Fibroblast of skin of scalp (primary cell): ENCODE data around the gene NSUN2. TPM values are rescaled to one million over a fixed set of nuclear protein-coding genes. Genes with fewer than 3 reads are reported as not detected.
"Not testable (repeated sequence)": the region's sequence is repeated elsewhere in the genome, so short reads cannot be mapped to it uniquely, and the experiment has no call there.

Source experiments
- DNase-seq: peaks from one replicate; pipeline ENCODE4 v3.0.0-alpha.2; 2013
- polyA plus RNA-seq, 2 experiments: library from polyadenylated mRNA; unstranded; fragments of 120-200 nt; gene quantifications; one replicate each; pipeline ENCODE4 v1.2.1, GENCODE V29; 2013; ENCODE audit not compliant: insufficient read length in 2 of 2

Gene NSUN2
- polyA plus RNA-seq (2013, experiment 1 of 2; ENCODE audit: insufficient read length) = 50.3 TPM
- polyA plus RNA-seq (2013, experiment 2 of 2; ENCODE audit: insufficient read length) = 49.3 TPM

DNA sequence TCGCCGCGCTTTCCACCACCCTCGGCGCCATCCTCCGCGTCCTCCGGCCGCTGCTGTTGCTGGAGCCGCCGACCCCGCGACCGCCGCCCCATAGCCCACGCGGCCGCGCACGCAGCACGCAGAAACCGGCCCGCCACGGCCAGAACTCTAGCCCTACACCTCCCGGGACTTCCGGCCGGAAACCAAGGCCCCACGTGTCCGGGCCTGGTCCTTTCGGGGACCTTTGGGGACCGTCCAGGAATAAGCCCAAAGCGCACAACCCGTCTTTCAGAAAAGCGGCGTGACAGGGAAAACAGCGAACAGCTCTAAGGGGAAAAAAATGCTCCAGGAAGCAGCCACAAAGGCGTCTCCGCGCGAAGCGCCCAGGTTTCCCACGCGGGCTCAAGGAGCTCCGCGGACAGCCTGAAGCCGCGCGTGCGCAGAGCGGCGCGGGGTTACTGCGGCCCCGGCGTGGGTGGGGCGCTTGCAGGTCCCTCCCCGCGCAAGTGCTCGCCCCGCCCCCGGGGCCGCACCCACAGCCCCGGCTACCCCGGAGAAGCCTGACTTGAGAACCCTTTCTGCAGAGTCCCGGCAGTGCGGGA, at the start of gene NSUN2, which contains the start of gene SRD5A1:
NSUN2 (minus strand) TSS at position 157 of the 581 bp plus-strand sequence; CDS start at position 92, 65 bp downstream.
SRD5A1 (plus strand) TSS at position 553 of the 581 bp plus-strand sequence. CDS start 137 bp downstream, outside the sequence.
- peak; percentile 89 for DNase-seq

DNA sequence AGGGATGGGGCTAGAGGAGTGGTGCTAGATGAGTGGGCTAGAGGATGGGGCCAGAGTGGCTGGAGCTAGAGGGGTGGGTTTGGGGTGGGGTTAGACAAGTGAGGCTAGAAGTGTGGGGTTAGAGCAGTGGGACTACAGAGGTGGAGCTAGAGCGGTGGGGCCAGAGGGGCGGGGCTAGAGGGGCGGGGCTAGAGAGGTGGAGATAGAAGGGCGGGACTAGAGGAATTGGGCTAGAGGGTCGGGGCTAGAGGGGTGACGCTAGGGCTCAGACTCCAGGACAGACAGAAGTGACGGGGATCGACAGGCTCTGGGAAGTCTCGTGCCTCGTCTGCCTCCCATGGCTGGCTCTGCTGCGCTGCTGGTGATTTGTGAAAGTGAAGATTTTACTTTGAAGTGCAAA, 49.4 kb upstream of the NSUN2 start:
- no peak for DNase-seq

DNA sequence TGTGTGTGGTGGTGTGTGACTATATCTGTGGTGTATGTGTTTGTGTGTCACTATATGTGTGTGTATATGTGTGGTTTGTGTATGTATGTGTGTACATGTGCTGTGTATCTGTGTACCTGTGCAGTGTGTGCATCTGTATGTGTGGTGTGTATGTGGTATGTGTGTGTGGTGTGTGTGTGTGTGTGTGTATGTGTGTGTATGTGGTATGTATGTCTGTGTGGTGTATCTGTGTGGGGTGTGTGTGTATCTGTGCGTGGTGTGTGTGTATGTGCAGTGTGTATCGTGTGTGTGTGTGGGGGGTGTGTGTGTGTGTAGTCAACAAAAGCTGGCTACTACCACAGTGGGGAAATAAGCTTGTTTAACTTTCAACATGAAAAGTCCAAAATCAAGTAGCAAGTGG, 48.8 kb upstream of the NSUN2 start:
- no peak for DNase-seq

DNA sequence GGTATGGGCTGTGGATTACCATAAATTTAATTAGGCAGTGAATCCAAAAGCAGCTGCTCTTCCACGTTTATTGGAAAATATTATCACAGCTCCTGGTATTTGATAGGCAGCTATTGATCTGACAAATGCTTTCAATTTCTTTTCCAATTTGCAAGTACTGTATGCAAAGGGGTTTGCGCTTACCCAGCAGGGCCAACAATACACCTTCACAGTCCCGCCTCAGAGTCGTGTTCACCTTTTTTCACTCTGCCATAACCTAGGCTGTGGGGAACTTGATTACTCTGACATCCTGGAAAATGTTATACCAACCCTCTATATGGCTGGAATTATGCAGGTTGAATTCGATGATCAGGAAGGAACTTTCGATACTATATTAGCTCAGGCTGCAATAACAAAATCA, 48.1 kb upstream of the NSUN2 start:
- DNase-seq = no peak

DNA sequence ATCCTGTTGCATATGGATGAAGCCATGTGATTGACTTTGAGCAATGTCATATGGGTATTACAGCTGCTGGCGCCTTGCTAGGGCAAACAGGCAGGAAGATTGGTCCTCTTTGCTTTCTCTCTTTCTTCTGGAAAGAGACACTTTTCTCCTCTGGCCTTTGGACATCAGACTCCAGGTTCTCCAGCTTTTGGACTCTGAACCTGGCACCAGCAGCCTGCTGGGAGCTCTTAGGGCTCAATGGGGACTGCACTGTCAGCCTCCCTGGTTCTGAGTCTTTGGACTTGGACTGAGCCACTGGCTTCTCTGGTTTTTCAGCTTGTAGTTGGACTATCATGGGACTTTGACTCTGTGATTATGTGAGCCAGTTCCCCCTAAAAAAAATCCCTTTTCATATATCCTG, 45.5 kb upstream of the NSUN2 start:
- no peak for DNase-seq

DNA sequence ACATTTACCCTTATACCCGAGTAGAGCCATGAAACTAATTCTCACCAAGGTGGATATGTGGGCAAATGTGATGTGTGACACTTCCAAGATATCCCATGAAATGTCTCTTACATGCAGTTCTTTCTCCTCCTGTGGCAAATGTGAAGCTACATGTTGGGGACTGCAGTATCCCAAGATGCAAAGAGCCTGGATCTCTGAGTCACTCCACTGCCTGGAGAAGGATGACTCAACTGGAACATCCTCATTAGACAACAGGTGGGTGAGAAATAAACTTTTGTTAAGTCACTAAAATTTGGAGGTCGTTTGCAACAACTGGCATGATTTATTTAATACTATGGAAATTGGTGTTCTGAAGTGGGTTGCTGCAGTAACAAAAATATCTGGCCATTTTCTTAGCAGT, 43.9 kb upstream of the NSUN2 start:
- no peak for DNase-seq

DNA sequence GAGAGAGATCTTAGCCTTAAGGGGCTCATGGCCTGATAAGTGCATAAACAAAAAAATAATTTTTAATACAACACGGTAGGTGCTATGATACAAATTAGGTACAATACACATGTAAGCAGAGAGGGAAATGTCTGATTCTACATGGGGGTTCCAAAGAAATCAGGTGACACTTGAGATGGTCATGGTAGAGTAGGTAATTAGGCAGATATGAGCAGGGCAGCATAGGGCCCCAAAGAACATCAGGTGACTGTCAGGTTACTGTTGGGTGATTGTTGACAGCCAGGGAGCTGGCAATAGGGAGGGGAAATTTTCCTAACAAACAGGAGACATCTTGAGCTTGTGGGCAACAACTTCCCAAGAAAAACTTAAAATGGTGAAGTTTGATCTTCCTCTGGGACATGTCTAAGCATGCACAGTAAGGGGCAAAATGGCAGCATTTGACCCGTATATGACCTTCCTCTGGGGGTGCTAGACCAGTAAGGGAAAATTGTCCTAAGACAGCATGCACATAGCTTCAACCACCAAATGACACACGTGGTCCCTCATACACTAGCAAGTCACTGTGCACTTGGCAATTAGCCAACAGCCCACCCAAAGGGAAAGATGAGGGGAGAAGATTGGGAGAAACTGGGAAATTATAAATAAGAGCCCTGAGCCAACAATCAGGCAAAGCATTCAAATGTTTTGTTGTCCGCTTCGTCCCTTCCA, 43.1 kb upstream of the NSUN2 start:
- no peak for DNase-seq

DNA sequence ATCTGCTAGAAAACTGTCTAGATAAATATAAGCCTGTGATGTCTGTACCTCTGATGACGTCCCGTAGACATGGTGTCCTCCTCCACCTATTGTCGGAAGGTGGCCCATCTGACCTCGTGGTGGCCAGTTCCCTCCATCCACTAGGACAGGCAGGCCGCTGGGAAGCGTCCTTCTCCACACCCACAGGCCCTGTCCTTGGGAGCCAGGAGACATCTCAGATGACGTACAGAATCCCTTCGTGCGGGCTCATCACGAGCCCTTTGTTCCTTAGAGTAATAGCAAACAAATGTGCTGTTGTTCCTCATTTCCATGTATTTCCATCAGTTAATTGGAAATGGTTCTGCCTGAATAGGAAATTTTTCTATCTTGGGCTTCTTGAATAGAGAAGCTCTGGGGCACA, 42.0 kb upstream of the NSUN2 start:
- no peak for DNase-seq

DNA sequence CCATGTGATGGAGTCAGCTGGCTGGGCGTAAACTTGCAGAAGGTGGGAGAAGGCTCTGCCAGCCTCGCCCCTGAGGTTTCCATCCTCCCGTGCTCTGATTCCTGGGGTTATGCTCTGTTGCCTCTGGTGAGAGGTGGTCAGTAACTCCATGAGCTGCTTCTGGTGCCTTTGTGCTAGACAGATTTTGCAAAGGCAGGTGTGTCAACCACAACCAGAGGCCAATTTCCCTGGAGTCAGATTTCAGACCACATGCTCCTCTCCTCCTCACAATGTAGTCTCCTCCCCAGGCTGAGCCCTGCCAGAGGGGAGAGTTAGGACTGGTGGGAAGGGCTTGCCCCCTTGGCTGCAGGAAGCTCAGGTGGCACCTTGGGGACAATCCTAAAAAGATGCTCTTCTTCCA, 41.6 kb upstream of the NSUN2 start:
- no peak for DNase-seq

DNA sequence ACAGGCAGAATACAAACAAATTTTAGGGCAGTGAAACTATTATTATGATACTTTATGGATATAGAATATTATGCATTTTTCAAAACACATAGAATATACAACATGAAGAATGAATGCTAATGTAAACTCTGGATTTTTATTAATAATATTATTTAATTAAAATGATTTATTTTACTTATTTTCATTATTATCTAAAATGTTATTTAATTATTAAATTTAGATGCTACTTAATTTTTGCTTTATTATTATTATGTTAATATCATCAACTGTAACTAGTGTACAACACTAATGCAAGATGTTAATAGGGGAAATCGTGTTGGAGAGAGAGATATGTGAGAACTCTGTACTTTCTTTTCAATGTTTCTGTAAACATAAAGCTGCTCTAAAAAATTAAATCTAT, 41.1 kb upstream of the NSUN2 start:
- DNase-seq = no peak

DNA sequence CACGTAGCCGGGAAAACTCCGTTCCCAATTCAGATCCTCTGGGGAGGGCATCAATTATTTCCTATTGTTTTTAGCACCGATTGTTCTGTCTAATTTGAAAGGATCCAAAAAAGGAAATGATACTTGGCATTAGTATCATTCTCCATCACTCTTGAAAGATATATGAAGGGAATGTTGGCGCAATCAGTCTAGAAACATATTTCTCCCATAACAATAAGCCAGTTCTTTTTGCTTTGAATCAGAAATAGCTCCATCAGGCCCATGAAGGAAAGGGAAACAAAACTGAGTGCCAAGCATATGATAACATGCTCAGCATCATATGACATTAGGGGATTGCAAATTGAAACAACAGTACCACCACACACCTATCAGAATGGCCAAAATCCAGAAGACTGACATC, 40.2 kb upstream of the NSUN2 start:
- no peak for DNase-seq

DNA sequence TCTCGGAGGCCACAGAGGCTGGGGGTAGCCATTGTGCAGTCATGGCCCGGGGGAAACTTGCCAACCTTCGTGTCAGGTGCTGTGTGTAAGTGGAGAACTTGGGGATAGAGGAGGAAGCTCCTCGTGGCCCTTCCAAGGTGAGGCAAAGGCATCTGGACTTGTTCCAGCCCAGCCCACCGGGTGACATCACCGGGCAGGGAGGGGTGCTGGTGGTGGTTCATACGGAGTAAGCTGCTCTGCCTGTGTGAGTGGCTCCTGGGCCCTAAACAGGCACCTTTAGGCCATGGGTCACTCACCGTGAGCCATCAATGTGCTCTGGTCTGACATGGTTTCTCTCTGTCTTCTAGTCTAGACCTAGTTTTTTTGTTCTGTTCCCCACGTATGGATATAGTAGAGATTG, 35.9 kb upstream of the NSUN2 start:
- DNase-seq = not testable (repeated sequence)

DNA sequence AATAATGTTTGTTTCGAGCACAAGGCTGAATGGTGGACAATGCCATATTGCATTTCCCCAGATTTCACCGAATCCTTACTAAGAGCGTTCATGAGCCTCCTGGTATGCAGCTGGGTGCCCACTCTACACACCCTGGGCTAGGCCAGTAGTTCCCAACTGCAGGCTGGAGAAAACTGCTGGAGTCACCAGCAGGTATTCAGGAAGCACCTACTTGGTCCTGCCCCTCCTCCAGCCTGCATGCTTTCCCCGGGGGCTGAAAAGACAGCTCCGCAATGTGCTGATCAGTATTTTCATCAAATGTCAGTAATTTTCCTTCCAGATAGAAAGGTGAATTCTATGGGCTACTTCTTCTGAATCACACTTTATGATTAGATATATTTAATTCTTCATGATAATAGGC, 34.8 kb upstream of the NSUN2 start:
- no peak for DNase-seq

DNA sequence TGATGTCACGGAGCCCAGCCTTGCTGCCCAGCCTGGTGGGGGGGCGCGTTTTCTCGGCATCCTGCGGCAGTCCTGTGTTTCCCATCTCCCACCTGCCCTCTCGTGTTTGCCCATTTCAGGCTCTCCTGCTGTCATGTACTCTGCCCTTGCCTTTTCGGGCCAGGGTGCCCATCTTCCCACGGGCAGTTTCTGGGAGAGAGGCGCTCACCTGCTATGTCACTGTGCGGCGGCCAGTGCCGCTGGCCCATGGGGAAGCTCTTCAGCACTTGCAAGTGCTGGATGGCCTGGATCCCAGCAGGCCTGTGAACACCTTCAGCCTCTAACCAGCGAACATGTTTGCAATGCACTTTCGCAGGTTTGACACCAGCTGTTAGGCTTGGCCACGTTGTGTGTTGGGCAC, 33.9 kb upstream of the NSUN2 start:
- DNase-seq = no peak

DNA sequence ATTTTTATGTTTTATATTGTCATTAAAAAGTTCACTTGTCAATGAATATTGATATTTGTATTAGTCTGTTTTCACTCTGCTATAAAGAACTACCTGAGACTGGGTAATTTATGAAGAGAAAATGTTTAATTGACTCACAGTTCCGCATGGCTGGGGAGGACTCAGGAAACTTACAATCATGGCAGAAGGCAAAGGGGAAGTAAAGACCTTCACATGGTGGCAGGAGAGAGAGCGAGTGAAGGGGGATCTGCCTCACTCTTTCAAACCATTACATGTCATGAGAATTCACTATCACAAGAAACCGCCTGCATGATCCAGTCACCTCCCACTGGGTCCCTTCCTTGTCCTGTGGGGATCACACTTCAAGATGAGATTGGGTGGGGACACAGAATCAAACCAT, 27.8 kb upstream of the NSUN2 start:
- DNase-seq = no peak

DNA sequence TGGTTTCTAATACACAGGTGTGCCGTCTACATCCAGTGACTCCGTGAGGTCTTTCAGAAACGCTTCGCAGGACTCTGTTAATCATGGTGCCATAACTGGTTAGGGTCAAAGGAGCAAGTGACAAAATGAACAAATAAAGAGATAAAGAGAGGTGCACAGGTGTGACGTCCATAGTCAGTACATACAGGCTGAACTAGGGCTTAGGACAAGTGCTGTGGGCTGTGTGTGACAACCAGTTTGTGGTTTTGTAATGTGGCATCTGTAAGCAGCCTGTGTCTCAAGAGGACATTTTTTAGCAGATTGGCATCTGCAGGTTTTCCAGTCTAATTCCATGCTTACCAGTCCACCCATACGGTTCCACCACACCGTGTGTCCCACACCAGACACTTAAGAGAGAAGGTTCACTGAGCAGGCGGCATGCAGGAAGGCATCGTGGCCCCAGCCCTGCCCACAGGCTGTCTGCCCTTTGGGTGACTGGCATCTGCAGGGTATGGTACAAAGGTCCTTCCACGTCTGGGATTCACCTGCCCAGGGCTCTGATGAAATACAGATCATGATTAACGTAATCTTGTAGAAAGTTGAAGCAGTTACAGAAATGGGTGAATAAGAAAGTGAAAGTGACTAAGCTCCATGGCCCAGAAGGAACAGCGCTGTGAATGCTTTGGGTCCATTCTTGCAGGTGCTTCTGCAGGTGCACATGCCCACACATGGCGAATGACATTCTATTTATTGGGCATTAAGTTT, 27.3 kb upstream of the NSUN2 start:
- DNase-seq = no peak

DNA sequence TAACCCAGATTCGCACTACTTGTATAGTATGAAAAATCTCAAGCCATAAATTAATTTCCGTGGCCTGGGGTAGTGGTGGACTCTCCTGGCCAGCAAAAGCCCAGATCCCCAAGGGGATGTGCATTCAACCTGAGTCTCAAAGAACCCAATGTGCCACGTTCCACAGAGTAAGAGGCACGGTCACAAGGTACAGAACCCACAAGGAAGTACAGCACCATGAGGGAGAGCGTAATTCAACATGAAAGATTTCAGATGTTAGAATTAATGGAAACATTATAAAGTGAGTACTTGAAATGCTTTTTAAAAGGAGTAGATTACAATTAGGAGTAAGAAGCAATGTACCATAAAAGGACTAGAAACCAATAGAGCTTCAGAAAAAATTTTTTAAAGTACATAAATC, 23.8 kb upstream of the NSUN2 start:
- DNase-seq = no peak

DNA sequence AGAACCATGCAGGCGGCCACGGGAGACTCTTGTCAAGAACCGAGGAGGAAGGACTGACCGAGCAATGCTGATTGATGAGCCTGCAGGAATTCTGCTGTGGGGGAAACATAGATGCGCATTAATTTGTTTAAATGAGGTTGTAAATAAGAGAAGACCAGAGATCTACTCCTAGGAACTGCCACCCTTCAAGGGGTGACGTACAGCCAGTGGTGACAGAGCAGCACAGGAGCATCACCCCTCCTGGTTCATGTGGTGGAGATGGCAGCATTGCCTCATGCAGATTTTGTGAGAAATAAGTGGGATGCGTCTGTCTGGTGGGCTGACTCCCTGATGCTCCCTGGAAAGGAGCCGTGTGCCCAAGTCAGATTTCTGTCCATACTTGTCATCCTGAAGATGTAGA, 22.6 kb upstream of the NSUN2 start:
- DNase-seq = no peak

DNA sequence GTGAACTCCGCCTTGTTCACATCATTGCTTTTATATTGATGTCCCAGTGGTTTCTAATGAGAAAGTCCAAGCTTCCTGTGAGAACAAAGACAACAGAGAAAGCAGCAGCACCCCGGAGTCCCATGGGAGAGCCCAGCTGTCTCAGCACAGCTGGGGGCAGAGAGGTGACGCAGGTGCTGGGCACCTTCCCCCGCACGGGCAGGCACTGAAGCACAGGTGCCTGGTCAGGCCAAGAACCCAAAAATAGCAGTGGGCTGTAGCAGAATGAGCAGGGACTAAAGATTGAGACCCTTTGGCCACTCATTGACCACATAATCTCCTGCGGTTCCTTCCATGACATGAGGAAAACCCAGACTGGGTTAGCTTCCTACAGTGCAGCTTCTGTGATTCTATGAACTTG, 19.2 kb upstream of the NSUN2 start:
- DNase-seq = no peak

DNA sequence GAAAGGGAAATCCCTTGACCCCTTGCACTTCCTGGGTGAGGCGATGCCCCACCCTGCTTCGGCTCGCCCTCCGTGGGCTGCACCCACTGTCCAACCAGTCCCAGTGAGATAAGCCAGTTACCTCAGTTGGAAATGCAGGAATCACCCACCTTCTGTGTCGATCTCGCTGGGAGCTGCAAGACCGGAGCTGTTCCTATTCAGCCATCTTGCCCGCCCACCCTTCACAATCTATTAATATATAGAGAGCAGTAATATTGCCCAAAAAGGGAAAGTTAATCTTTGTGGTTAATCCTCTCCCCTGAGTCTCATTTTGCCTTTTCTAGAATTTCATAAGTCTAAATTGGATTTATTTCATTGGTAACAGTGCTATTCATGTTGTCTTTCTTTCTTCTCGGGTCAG, 16.8 kb upstream of the NSUN2 start:
- no peak for DNase-seq

DNA sequence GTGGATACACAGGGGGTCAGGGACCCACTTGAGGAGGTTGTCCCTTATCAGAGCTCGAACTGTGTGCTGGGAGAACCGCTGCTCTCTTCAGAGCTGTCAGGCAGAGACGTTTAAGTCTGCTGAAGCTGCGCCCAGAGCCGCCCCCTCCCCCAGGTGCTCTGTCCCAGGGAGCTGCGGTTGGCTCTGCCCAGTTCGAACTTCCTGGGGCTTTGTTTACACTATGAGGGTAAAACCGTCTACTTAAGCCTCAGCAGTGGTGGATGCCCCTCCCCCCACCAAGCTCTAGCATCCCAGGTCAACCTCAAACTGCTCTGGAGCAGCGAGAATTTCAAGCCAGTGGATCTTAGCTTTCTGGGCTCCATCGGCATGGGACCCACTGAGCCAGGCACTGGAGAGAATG, 16.3 kb upstream of the NSUN2 start:
- no peak for DNase-seq

DNA sequence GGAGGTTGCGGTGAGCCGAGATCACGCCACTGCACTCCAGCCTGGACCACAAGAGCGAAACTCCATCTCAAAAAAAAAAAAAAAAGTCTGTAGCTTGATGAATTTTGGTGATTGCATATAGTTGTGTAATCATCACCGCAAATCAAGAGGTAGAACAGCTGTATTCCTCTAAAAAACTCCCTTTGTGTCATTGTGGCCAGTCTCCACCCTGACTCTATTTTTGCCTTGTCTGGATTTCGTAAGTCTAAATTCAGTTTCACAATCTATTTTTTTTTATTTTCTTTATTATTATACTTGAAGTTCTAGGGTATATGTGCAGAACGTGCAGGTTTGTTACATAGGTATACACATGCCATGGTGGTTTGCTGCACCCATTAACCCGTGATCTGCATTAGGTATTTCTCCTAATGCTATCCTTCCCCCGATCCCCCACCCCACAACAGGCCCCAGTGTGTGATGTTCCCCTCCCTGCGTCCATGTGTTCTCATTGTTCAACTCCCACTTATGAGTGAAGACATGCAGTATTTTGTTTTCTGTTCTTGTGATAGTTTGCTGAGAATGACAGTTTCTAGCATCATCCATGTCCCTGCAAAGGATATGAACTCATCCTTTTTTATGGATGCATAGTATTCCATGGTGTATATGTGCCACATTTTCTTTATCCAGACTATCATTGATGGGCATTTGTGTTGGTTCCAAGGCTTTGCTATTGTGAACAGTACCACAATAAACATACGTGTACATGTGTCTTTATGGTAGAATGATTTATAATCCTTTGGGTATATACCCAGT, 12.9 kb upstream of the NSUN2 start:
- not testable (repeated sequence) for DNase-seq

DNA sequence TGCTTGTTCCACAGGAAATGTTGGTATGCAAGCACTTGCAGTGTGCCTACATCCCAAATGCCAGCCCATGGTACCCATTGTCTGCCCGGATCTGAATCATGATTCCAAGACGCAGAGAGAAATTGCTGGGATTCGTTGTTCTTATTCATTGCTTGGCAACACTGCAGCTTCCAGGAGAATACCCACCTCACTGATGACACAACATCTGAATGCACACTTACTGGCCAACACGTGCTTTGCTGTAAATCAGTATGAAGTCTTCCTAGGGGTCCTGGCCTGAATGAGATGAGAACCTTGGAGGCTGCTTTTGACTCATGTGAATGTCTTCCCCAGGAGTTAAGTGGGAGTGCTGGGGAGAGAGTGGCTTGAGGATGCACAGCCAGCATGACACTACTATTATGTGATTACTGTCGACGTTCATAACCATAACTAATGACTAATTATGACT, 12.0 kb upstream of the NSUN2 start:
- DNase-seq = no peak
